CD4-positive, CD25-positive, alpha-beta regulatory T cell (primary cell): ENCODE results near the gene GNL1. TPM values are rescaled to one million over a fixed set of nuclear protein-coding genes. Genes with fewer than 3 reads are reported as not detected.
"Not testable (repeated sequence)": the region's sequence is repeated elsewhere in the genome, so short reads cannot be mapped to it uniquely, and the experiment has no call there.

Experiments
- ATAC-seq, 2 donors: fragments of 150-1000 bp; cut with Tn5 transposase; one replicate each; pipeline ENCODE4 v1.10.0; 2021; ENCODE audit warnings: low read depth in 2 of 2, moderate number of reproducible peaks in 2 of 2, moderate library complexity in 1 of 2
- DNase-seq, 3 donors: peaks; one replicate each; pipeline versions ENCODE4 v3.0.0 to v3.0.0-alpha.2; 2012 to 2022; ENCODE audit warnings: mixed read lengths in 1 of 3
- H3K27ac ChIP-seq: one replicate; pipeline ENCODE4 v1.7.0; 2013; ENCODE audit warnings: mild to moderate bottlenecking, low read length; ENCODE audit not compliant: insufficient read depth, poor library complexity, severe bottlenecking
- H3K27me3 ChIP-seq: one replicate; pipeline ENCODE4 v1.7.0; 2013; ENCODE audit warnings: low read length; ENCODE audit not compliant: control insufficient read depth, insufficient read depth
- H3K36me3 ChIP-seq: one replicate; pipeline ENCODE4 v1.7.0; 2013; ENCODE audit warnings: mild to moderate bottlenecking, low read length, moderate library complexity; ENCODE audit not compliant: control insufficient read depth, insufficient read depth
- H3K4me1 ChIP-seq: 2 replicates; pipeline ENCODE4 v1.7.0; 2013; ENCODE audit warnings: mild to moderate bottlenecking, low read length; ENCODE audit not compliant: insufficient read depth, control insufficient read depth, poor library complexity, severe bottlenecking
- H3K4me3 ChIP-seq: one replicate; pipeline ENCODE4 v1.7.0; 2013; ENCODE audit warnings: low read depth, mild to moderate bottlenecking, low read length, moderate library complexity
- H3K9me3 ChIP-seq, 2 experiments: 1 replicate in 1 of 2; 2 replicates in 1 of 2; pipeline ENCODE4 v1.7.0; 2013; ENCODE audit warnings: low read length in 2 of 2, mild to moderate bottlenecking in 1 of 2, moderate library complexity in 1 of 2; ENCODE audit not compliant: control insufficient read depth in 2 of 2
- H3K27ac Mint-ChIP-seq, 3 donors: one replicate each; pipeline ENCODE4 v1.8.0; 2020 to 2022; ENCODE audit warnings: mild to moderate bottlenecking in 3 of 3, mixed read lengths in 3 of 3, moderate library complexity in 2 of 3
- H3K27me3 Mint-ChIP-seq: one replicate; pipeline ENCODE4 v1.8.0; 2022; ENCODE audit warnings: mild to moderate bottlenecking, mixed read lengths
- H3K36me3 Mint-ChIP-seq: one replicate; pipeline ENCODE4 v1.8.0; 2020; ENCODE audit warnings: mixed read lengths
- H3K4me1 Mint-ChIP-seq, 4 donors: one replicate each; pipeline ENCODE4 v1.8.0; 2020 to 2022; ENCODE audit warnings: mixed read lengths in 4 of 4, mild to moderate bottlenecking in 1 of 4
- H3K4me3 Mint-ChIP-seq, 4 donors: one replicate each; pipeline ENCODE4 v1.8.0; 2020 to 2022; ENCODE audit warnings: mild to moderate bottlenecking in 4 of 4, mixed read lengths in 4 of 4, moderate library complexity in 3 of 4
- H3K9me3 Mint-ChIP-seq, 7 donors: one replicate each; pipeline ENCODE4 v1.8.0; 2020 to 2022; ENCODE audit warnings: mixed read lengths in 7 of 7, mild to moderate bottlenecking in 3 of 7, moderate library complexity in 2 of 7
- polyA plus RNA-seq, 4 donors: library from polyadenylated mRNA; unstranded; fragments of 300-500 nt; fragmentation: Illumina TruSeq; gene quantifications; one replicate each; pipeline ENCODE4 v1.2.3, GENCODE V29; 2021
- total RNA-seq: library from RNA; stranded (reverse); gene quantifications from one replicate; pipeline ENCODE4 v1.2.3, GENCODE V29; 2022

The GNL1 gene
- total and polyA plus RNA-seq, 5 donors from 2014 or later: 36.6 to 189 (median 37.9) TPM

DNA sequence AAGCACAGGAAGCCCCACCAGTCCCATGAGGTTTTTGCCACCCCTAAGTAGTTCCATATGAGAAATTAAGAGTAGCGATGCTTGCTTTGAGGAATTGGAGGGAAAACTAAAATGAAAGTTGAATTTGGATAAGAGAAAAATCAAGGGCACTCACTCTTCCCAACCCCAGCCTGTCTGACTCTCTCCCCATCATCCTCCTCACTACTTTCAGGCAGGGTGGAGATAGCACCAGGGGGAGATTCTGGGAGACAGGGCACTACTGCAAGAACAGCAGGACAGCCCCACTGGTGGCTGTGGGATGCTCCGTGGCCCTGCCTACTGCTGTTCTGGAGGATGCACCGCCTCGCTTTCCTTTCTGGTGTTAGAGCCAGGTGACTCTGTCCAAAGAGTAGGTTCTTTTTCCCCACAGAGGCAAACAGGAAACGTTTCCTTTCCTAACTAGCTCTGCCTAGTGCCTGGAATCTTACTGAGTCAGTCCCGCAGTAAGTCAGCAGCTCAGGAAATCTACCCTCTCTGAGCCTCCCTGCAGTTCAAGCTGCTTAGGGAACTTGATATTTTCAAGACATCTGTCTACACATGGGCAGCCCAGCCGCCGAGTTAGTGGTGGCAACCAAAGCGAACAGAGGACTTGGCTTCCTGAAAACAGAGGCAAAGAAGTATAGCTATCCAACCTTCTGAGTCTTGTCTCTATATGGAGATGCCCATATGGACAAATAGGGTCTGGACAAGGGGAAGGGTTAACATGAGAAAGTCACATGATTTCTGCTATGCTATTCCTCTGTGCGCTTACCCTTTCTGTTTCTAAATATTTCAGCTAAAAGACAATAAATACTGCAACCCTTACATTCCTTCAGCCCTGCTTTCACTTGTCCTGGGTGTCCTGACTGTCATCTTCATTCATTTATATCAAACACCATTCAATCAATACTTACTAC is 55.6 kb downstream of the GNL1 start:
- Mint-ChIP-seq H3K36me3 (peaks cover 3% of the 10 kb centered on the region), H3K4me1 (peaks cover 19 to 45% (median 30%) of the 10 kb centered on the region in 4 donors), H3K27me3 (no peaks in the 10 kb centered on the region), H3K27ac (peak overlapping the region; percentile 57 to 84 (median 66)), H3K4me3 (peak overlapping the region; percentile 29 to 82 (median 71)), H3K9me3 (no peaks in the 10 kb centered on the region)
- ATAC-seq: peak in 1 of 2 donors; percentile 51
- Histone ChIP-seq H3K4me1 (peaks cover 25% of the 10 kb centered on the region), H3K27me3 (no peaks in the 10 kb centered on the region), H3K9me3 (no peaks in the 10 kb centered on the region), H3K27ac (no peak overlapping the region), H3K36me3 (no peaks in the 10 kb centered on the region), H3K4me3 (peak overlapping the region; percentile 61)
- no peak for DNase-seq

DNA sequence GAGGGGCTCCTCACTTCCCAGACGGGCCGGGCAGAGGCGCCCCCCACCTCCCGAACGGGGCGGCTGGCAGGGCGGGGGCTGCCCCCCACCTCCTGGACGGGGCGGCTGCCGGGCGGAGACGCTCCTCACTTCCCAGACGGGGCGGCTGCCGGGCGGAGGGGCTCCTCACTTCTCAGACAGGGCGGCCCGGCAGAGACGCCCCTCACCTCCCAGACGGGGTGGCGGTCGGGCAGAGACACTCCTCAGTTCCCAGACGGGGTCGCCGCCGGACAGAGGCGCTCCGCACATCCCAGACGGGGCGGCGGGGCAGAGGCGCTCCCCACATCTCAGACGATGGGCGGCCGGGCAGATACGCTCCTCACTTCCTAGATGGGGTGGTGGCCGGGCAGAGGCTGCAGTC is 57.6 kb downstream of the GNL1 start:
- H3K27ac Mint-ChIP-seq, H3K9me3 ChIP-seq, H3K4me3 ChIP-seq, DNase-seq, H3K27ac ChIP-seq, H3K36me3 ChIP-seq, H3K27me3 Mint-ChIP-seq, H3K27me3 ChIP-seq, ATAC-seq, H3K9me3 Mint-ChIP-seq, H3K4me3 Mint-ChIP-seq: not testable (repeated sequence)
- Mint-ChIP-seq H3K36me3 (peaks cover 12% of the 10 kb centered on the region), H3K4me1 (peaks cover 25 to 63% (median 49%) of the 10 kb centered on the region in 4 donors)
- peaks cover 45% of the 10 kb centered on the region for H3K4me1 ChIP-seq

GRCh38 chr6:30497714-30498113 is 58.6 kb downstream of the GNL1 start:
- no peak overlapping the region for H3K27ac ChIP-seq

DNA sequence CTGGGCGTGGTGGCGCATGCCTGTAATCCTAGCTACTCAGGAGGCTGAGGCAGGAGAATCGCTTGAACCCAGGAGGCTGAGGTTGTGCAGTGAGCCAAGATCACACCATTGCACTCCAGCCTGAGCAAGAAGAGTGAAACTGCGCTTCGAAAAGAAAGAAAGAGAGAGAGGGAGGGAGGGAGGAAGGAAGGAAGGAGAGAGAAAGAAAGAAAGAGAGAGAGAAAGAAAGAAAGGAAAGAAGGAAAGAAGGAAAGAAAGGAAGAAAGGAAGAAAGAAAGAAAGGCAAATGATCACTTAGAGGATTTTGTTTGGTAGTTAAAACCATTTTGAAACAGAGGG is 59.1 kb downstream of the GNL1 start:
- Mint-ChIP-seq H3K36me3 (peaks cover 25% of the 10 kb centered on the region), H3K27ac (peak overlapping the region; percentile 57 to 85 (median 60)), H3K4me3 (peak overlapping the region in 2 of 4 donors; percentile 19 to 53), H3K4me1 (peaks cover 29 to 77% (median 58%) of the 10 kb centered on the region in 4 donors)
- Histone ChIP-seq H3K36me3 (peaks cover 15% of the 10 kb centered on the region), H3K4me1 (peaks cover 60% of the 10 kb centered on the region)
- not testable (repeated sequence) for H3K27me3 ChIP-seq, H3K27ac ChIP-seq, H3K9me3 ChIP-seq, H3K9me3 Mint-ChIP-seq, DNase-seq, H3K27me3 Mint-ChIP-seq, H3K4me3 ChIP-seq, ATAC-seq

More at GRCh38 chr6:30497714-30498113, 58.6 kb downstream of the GNL1 start:
- peaks cover 55% of the 10 kb centered on the region for H3K4me1 ChIP-seq
- Mint-ChIP-seq H3K27me3 (no peaks in the 10 kb centered on the region), H3K36me3 (peaks cover 20% of the 10 kb centered on the region), H3K4me3 (no peak overlapping the region), H3K4me1 (peaks cover 26 to 72% (median 56%) of the 10 kb centered on the region in 4 donors), H3K9me3 (no peaks in the 10 kb centered on the region), H3K27ac (peak overlapping the region in 1 of 3 donors; percentile 57)
- no peaks in the 10 kb centered on the region for H3K9me3 ChIP-seq
- ATAC-seq (no peak), DNase-seq (no peak)
- H3K36me3 ChIP-seq: peaks cover 10% of the 10 kb centered on the region
- no peaks in the 10 kb centered on the region for H3K27me3 ChIP-seq
- H3K4me3 ChIP-seq: no peak overlapping the region

GRCh38 chr6:30495993-30496392 is 60.3 kb downstream of the GNL1 start:
- Mint-ChIP-seq H3K4me1 (peaks cover 27 to 84% (median 59%) of the 10 kb centered on the region in 4 donors), H3K4me3 (peak overlapping the region in 2 of 4 donors; percentile 23 to 91), H3K27me3 (no peaks in the 10 kb centered on the region), H3K27ac (peak overlapping the region; percentile 29 to 85 (median 81)), H3K9me3 (peaks cover 0 to 2% (median 0%) of the 10 kb centered on the region in 7 donors), H3K36me3 (peaks cover 38% of the 10 kb centered on the region)
- Histone ChIP-seq H3K36me3 (peaks cover 26% of the 10 kb centered on the region), H3K4me3 (no peak overlapping the region), H3K27ac (peak overlapping the region; percentile 36), H3K4me1 (peaks cover 69% of the 10 kb centered on the region), H3K27me3 (no peaks in the 10 kb centered on the region), H3K9me3 (no peaks in the 10 kb centered on the region)
- ATAC-seq (no peak), DNase-seq (no peak)

GRCh38 chr6:30495060-30495459 is 61.2 kb downstream of the GNL1 start:
- peak overlapping the region; percentile 43 to 99 (median 81) for H3K27ac Mint-ChIP-seq
- Histone ChIP-seq H3K4me3 (peak overlapping the region; percentile 48), H3K36me3 (peaks cover 36% of the 10 kb centered on the region), H3K4me1 (peaks cover 70% of the 10 kb centered on the region), H3K27ac (peak overlapping the region; percentile 97)
- peak overlapping the region; percentile 91 to 100 (median 98) for H3K4me3 Mint-ChIP-seq
- H3K27me3 ChIP-seq, H3K9me3 ChIP-seq, ATAC-seq, H3K9me3 Mint-ChIP-seq, H3K27me3 Mint-ChIP-seq: not testable (repeated sequence)
- peaks cover 21 to 81% (median 52%) of the 10 kb centered on the region in 4 donors for H3K4me1 Mint-ChIP-seq
- peak in 1 of 3 donors; percentile 19 for DNase-seq
- peaks cover 47% of the 10 kb centered on the region for H3K36me3 Mint-ChIP-seq

DNA sequence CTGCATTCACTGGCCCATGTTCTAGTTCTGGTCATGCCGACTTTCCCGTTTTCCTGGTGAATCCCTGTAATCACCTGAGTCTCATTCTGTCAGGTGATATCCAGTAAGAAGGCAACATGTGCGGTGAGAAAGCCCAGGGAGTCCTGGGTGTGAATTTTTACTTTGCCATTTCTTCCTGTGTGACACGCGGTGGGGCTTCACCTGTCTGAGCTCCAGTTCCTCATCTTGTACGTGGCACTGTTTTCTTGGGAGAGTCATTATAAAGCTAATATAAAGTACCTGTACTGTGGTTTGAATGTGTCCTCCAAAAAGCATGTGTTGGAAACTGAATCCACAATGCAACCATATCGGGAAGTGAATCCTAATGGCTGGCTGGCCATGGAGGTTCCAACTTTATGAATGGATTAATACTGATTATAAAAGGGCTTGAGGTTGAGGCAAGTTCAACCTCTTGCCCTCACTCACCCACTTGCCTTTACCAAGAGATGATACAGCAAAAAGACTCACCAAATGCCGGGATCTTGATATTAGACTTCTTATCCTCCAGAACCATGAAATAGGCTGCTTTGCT is 61.9 kb downstream of the GNL1 start:
- peak overlapping the region; percentile 97 for H3K27ac ChIP-seq
- H3K4me1 ChIP-seq: peaks cover 70% of the 10 kb centered on the region
- H3K27me3 Mint-ChIP-seq: peaks cover 7% of the 10 kb centered on the region
- peak overlapping the region; percentile 91 to 100 (median 98) for H3K4me3 Mint-ChIP-seq
- no peaks in the 10 kb centered on the region for H3K9me3 ChIP-seq
- DNase-seq (peak in 2 of 3 donors; percentile 31 to 46), ATAC-seq (no peak)
- no peaks in the 10 kb centered on the region for H3K27me3 ChIP-seq
- H3K4me3 ChIP-seq: peak overlapping the region; percentile 77
- peaks cover 0 to 3% (median 0%) of the 10 kb centered on the region in 7 donors for H3K9me3 Mint-ChIP-seq
- H3K27ac Mint-ChIP-seq: peak overlapping the region; percentile 52 to 99 (median 84)
- H3K36me3 Mint-ChIP-seq: peaks cover 48% of the 10 kb centered on the region
- peaks cover 36% of the 10 kb centered on the region for H3K36me3 ChIP-seq
- H3K4me1 Mint-ChIP-seq: peaks cover 21 to 78% (median 53%) of the 10 kb centered on the region in 4 donors
